Measurements from ENCODE around the gene EDAR. TPM values are rescaled to one million over a fixed set of nuclear protein-coding genes. Genes with fewer than 3 reads are reported as not detected.
A peak's percentile ranks its signal among the peaks of the same experiment; 100 is the strongest.

EDAR gene
- total RNA-seq, result under 1 TPM in 2 of 3 donors, not detected in 1; 0.05 to 0.13 TPM

DNA sequence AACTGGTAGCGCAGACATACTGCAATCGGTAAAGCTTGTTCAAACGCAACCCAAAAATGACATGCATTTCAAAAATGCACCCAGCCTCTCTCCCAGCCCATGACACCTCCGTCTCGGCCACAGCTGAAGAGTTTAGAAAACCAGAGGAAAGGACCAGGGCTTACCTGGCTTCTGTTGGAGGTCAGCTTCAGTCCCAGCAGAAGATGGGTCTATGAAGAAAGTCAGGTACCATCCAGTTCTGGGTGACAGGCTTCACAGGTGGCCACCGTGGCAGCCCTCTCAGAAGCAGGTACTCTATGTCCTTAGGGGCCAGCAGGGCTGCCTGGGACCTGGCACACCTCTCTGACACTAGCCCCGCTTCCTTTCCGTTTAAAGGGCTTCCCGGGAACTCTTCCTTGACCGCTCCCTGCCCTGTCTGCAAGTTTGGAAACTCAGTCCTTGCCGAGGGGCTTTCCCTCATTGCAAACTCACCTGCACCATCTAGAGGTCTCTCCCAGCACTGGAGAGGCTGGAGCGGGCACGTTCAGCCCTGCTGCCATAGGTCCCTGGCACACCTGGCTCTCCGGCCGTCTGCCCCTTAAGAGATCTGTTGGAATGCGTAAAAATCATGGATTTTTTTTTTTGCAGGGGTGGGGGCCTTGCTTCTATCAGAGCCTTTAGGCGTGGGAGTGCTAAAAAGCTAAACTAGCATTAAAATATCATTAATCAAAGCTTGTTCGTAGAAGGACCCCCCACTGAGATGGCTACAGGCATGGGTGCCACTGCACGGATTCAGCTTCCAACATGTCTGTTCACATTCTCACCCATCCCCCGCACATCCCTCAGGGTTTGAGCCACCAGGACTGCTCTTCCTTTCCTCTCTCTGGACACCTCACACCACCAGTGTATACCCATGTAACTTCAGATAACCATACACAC, at the start of gene EDAR:
TSS of gene EDAR (minus strand) at position 425 of the 918 bp plus-strand sequence. CDS start 58,206 bp downstream, outside the sequence.
- no peaks in the 10 kb centered on the region for H3K9me3 Mint-ChIP-seq
- ATAC-seq, result peak; percentile 82 to 87
- no peaks in the 10 kb centered on the region for H3K36me3 Mint-ChIP-seq (ENCODE audit: insufficient read depth)
- peaks cover 8% of the 10 kb centered on the region for H3K27me3 Mint-ChIP-seq (ENCODE audit: low read depth)
- H3K4me1 Mint-ChIP-seq (ENCODE audit: low read depth), result peaks cover 38% of the 10 kb centered on the region
- peak; percentile 43 for DNase-seq
- peak within 1 kb of the TSS; percentile 77 for H3K4me3 Mint-ChIP-seq

DNA sequence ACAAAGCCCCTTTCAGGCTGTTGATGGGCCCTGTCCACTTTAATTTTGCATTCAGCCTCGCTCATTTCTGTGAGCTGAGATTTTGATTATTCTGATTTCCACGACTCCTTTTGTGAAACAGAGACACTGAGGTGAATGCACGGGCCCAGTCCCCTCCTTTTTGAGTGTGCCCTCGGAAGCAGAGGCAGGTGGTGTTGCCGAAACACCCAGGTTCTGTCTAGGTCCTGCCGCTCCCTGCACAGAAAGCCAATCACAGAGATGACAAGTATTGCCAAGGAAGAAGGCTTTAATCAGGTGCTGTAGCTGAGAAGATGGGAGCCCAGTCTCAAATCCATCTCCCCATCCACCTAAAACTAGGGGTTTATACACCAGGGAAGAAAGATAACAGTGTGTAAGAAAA, 44.2 kb upstream of the EDAR start:
- no peaks in the 10 kb centered on the region for H3K9me3 Mint-ChIP-seq
- no peaks in the 10 kb centered on the region for H3K36me3 Mint-ChIP-seq (ENCODE audit: insufficient read depth)
- no peaks in the 10 kb centered on the region for H3K27me3 Mint-ChIP-seq (ENCODE audit: low read depth)
- H3K4me3 Mint-ChIP-seq, result peak overlapping the region; percentile 4
- ATAC-seq (no peak), DNase-seq (no peak)
- H3K4me1 Mint-ChIP-seq (ENCODE audit: low read depth), result peaks cover 62% of the 10 kb centered on the region

DNA sequence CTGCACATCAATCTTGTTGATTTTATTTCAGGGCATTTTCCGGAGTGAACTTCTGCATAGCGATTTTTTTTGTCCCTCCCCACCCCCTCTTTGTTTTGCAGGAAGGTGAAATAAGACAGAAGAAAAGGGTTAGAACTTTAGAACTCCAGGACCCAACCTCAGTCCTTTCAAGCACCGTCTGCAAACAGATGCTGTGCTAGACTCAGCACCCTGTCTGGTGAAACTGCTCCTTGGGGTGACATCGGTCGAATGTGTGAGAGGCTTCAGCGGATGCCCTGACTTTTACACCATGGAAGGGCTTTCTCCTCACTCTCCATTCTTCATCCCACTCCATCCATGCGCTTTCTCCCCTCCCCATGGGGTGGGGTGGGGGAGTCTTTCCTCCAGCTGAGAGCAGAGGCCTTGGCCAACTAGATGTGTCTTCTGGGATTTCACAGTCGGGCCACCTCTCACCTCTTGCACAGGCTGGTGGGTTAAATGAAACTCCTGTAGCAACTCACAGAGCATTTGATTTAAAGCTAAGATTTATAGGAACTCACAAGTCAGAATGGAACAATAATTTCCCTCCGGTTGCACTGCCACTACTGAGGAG, 43.3 kb upstream of the EDAR start:
- DNase-seq (peak; percentile 24), ATAC-seq (peak in 1 of 2 donors; percentile 27)
- Mint-ChIP-seq H3K9me3 (no peaks in the 10 kb centered on the region), H3K27me3 (ENCODE audit: low read depth) (no peaks in the 10 kb centered on the region), H3K36me3 (ENCODE audit: insufficient read depth) (no peaks in the 10 kb centered on the region), H3K4me1 (ENCODE audit: low read depth) (peaks cover 59% of the 10 kb centered on the region), H3K4me3 (peak overlapping the region; percentile 86)

DNA sequence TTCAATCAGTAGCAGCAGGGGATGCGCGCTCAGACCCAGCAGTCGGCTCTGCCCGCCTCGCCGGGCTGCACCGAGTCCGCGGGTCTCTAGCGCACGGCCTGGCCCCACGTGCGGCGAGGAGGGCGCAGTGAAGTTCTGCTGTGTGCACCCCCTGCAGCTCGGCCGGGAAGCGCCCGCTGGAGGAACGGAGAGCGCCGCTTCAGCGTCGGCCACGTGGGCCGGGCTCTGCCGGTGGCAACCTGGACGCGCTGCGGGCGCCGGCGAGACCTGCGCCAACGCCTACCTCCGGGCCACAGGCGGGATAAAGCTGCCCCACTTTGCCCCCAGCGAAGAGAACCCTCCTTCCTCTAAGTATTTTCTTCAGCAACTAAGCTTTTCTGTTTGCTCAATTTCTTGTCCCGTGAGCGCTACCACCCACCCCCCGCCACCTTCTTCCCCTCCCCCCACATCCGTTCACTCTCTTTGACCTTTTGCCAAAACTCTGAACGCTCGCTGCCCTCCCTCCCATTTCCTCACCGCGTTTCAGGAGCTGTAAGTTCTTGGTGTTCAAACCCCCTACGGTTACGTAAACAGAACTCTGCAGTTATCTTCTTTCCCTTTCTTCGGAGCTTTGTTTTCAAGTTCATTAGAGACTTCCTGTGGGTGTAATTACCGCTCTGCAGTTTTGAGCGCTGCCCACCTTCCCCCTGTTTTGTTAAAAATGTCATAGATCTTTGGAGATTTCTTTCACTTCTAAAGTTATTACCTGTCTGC, 42.6 kb upstream of the EDAR start:
- no peaks in the 10 kb centered on the region for H3K9me3 Mint-ChIP-seq
- peak; percentile 73 to 74 for ATAC-seq
- H3K4me1 Mint-ChIP-seq (ENCODE audit: low read depth), result peaks cover 58% of the 10 kb centered on the region
- peak overlapping the region; percentile 86 for H3K4me3 Mint-ChIP-seq
- H3K36me3 Mint-ChIP-seq (ENCODE audit: insufficient read depth), result no peaks in the 10 kb centered on the region
- H3K27me3 Mint-ChIP-seq (ENCODE audit: low read depth), result no peaks in the 10 kb centered on the region
- peak; percentile 61 for DNase-seq

DNA sequence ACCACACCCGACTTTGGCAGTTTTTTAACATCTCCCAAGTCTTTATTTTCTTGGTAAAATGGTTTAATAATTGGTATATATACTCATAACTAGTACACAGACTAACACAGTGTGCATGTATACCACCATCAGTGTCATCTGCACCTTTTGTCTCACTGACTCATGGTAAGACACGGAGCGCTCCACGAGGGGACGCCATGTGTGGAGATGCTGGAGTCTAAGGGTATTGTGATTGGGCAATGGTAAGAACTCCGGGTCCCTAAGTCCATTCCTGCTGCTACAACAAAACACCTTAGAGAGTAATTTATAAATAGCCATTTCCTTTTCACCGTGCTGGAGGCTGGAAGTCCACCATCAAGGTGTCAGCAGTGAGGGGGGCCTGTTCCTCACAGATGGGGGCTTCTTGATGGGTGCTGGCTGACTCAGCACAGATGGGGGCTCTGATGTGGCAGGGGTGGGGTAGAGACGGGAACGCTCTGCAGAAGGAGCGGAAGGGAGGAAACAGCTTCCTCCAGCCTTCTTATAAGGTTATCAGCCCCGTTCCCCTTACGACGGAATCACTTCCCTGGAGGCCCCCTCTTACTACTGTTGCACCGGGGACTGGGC, 42.0 kb upstream of the EDAR start:
- ATAC-seq, result peak; percentile 28 to 32
- no peaks in the 10 kb centered on the region for H3K36me3 Mint-ChIP-seq (ENCODE audit: insufficient read depth)
- no peaks in the 10 kb centered on the region for H3K9me3 Mint-ChIP-seq
- H3K4me3 Mint-ChIP-seq, result peak overlapping the region; percentile 86
- peak; percentile 29 for DNase-seq
- H3K27me3 Mint-ChIP-seq (ENCODE audit: low read depth), result no peaks in the 10 kb centered on the region
- H3K4me1 Mint-ChIP-seq (ENCODE audit: low read depth), result peaks cover 56% of the 10 kb centered on the region

DNA sequence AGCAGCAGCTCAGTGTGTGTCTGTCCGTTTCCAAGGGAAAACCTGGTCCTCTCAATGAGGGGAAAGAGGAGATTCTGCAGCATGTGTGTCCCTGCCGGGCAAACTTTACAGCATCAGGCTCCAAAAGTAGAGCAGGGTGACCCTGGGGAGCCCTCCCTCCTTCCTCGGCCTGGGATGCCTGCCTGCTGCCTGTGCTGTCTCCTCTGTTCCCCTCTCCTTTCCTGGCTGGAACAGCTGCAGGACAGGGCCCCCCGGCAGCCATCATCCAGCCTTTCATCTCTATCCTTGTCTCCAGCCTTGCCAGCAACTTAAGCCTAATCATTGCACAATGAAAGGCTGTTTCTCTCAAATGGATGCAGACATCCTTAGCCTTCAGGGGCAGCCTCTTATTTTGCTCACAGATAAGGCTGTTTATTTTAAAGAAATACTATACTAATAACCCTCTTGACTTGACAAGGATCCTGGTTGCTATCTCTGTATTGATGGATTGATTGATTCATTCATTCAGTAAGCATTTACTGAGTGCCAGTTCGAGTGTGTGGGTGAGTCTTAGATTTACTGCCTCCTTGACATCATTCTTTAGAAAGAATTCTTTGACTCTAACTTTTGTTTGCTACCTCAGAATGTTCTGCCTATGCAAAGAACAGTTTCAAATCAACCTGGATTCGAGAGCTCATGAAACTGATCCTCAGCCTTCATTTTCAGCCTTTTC, 40.6 kb upstream of the EDAR start:
- ATAC-seq (no peak), DNase-seq (no peak)
- H3K27me3 Mint-ChIP-seq (ENCODE audit: low read depth), result no peaks in the 10 kb centered on the region
- no peaks in the 10 kb centered on the region for H3K9me3 Mint-ChIP-seq
- H3K4me3 Mint-ChIP-seq, result no peak overlapping the region
- no peaks in the 10 kb centered on the region for H3K36me3 Mint-ChIP-seq (ENCODE audit: insufficient read depth)
- H3K4me1 Mint-ChIP-seq (ENCODE audit: low read depth), result peaks cover 46% of the 10 kb centered on the region

DNA sequence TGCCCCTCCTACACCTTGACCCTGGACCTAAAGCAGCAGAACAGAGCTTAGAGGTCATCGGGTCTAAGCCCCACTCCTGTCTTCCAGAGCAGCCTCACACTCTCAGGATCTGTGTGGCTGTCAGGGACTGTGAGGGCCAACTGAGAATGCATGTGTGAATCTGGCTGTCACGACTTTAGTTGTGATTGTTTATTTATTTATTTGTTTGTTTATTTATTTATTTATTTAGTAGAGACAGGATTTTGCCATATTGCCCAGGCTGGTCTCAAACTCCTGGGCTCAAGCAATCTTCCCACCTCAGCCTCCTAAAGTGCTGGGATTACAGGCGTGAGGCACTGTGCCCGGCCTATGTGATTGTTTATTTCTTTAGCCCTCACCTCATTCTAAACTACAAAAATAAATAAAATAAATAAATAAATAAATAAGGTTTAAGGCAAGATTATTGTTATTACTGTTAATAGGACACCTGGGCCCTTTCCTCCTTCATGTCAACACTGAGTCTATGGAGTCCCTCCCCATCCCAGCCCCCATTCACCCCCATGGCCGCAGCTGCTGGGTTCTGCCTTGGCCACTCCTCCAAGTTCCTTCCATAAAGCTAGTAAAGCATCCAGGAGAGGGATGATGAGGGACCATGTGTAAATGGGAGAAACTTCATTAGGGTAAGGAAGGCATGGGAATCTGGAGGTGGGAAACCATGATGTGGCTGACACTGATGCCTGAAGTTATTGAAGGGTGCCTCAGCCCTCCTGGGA, 39.9 kb upstream of the EDAR start:
- Mint-ChIP-seq H3K36me3 (ENCODE audit: insufficient read depth) (no peaks in the 10 kb centered on the region), H3K4me3 (no peak overlapping the region), H3K9me3 (no peaks in the 10 kb centered on the region), H3K27me3 (ENCODE audit: low read depth) (no peaks in the 10 kb centered on the region), H3K4me1 (ENCODE audit: low read depth) (peaks cover 41% of the 10 kb centered on the region)
- ATAC-seq, result no peak
- DNase-seq, result no peak

DNA sequence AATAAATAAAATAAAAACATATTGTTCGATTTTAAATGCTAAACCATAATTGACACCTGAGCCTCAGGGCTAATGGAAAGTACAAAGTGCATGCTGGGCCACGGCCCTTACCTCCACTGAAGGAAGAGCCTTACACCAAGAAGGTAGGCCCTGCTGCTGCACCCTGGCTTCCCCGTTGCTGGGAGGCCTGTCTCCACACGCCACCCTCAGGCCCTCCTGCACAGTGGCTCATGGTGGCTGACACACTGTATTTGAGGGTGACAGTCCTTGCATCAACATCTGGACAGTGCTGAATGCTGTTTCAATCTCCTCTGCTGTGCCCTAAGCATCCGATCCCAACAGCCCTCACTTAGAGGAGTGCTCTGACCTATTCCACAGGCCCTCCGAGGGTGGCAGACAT, 39.3 kb upstream of the EDAR start:
- Mint-ChIP-seq H3K27me3 (ENCODE audit: low read depth) (no peaks in the 10 kb centered on the region), H3K36me3 (ENCODE audit: insufficient read depth) (no peaks in the 10 kb centered on the region), H3K4me1 (ENCODE audit: low read depth) (peaks cover 37% of the 10 kb centered on the region), H3K9me3 (no peaks in the 10 kb centered on the region), H3K4me3 (no peak overlapping the region)
- DNase-seq, result no peak
- no peak for ATAC-seq

DNA sequence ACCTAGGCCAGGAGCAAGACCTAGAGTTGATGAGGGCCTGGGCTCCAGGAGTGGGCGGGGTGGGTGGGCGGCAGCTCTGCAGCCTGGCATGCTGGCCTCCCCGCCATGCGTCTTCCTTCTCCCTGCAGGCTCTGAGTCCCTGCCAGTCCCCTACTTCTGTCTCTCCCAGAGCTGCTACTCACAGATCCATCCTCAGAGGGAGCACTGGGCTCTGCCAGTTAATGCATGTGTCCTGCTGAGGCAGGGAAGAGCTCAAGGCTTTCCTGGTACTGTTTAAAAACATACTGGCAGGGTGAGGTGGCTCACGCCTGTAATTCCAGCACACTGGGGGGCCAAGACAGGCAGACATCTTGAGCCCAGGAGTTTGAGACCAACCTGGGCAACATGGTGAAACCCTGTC, 38.7 kb upstream of the EDAR start:
- H3K4me1 Mint-ChIP-seq (ENCODE audit: low read depth), result peaks cover 31% of the 10 kb centered on the region
- no peak overlapping the region for H3K4me3 Mint-ChIP-seq
- DNase-seq (no peak), ATAC-seq (no peak)
- no peaks in the 10 kb centered on the region for H3K36me3 Mint-ChIP-seq (ENCODE audit: insufficient read depth)
- H3K27me3 Mint-ChIP-seq (ENCODE audit: low read depth), result no peaks in the 10 kb centered on the region
- H3K9me3 Mint-ChIP-seq, result no peaks in the 10 kb centered on the region

DNA sequence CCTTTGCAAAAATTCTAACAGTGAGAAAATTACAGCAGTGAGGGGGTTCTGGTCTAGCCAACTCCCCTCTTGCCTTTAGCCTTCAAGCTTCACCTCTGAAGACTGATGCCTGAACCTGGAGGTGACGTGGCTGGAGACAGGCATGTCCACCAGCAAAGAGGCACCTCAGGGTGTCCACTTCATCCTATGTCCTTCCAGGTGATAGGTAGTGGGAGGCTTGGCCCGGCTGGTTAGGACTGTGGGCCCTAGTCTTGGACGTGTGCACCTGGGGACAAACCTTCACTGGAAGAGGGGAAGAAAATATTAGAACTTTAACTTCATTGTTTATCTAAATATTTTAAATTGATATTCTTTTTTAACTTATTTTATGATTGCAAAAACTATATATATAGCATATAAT, 35.5 kb upstream of the EDAR start:
- H3K9me3 Mint-ChIP-seq, result no peaks in the 10 kb centered on the region
- no peak overlapping the region for H3K4me3 Mint-ChIP-seq
- ATAC-seq (no peak), DNase-seq (no peak)
- H3K4me1 Mint-ChIP-seq (ENCODE audit: low read depth), result peaks cover 20% of the 10 kb centered on the region
- H3K27me3 Mint-ChIP-seq (ENCODE audit: low read depth), result no peaks in the 10 kb centered on the region
- no peaks in the 10 kb centered on the region for H3K36me3 Mint-ChIP-seq (ENCODE audit: insufficient read depth)

DNA sequence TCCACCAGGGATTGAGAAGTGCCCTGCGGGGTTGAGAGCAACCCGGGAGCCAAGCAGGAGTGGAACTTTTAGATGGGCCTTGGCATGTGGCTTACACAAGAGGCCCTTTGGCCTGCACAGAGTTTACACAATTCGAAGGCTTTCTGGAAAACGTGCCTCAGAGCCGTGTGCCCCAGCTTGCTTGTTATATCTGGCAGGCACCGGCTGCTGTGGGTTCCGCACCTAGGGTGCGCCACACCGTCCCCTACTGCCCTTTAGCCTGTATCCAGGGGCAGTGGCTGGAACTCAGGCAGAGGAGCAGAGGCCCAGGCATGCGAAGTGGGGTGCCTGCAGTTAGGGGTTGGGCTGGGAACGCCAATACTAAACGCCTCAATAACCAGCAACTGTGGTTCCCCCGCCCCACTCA, 32.9 kb upstream of the EDAR start:
- Mint-ChIP-seq H3K27me3 (ENCODE audit: low read depth) (no peaks in the 10 kb centered on the region), H3K4me3 (no peak overlapping the region), H3K36me3 (ENCODE audit: insufficient read depth) (no peaks in the 10 kb centered on the region), H3K9me3 (no peaks in the 10 kb centered on the region), H3K4me1 (ENCODE audit: low read depth) (peaks cover 13% of the 10 kb centered on the region)
- ATAC-seq (no peak), DNase-seq (no peak)

DNA sequence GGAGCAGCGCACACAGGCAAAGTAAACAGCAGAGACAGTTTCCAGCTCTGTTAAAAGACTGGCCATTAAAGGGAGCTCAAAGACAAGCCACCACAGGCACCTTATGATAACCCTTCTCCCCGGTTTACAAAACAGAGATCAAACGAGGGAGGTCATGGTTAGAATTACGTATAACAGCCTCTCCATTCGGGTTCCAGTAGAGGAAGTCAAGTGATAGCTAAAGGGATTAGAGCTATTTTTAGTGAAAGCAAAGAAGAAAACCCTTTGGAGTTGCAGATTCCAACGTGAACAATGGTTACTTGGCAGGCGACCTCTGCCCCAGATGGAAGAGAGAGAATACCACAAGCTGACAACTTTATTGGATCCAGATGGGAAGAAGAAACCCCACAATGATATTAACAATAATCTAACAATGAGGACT, 31.2 kb upstream of the EDAR start:
- no peak overlapping the region for H3K4me3 Mint-ChIP-seq
- H3K4me1 Mint-ChIP-seq (ENCODE audit: low read depth), result peaks cover 13% of the 10 kb centered on the region
- DNase-seq (no peak), ATAC-seq (no peak)
- H3K27me3 Mint-ChIP-seq (ENCODE audit: low read depth), result no peaks in the 10 kb centered on the region
- H3K9me3 Mint-ChIP-seq, result no peaks in the 10 kb centered on the region
- H3K36me3 Mint-ChIP-seq (ENCODE audit: insufficient read depth), result no peaks in the 10 kb centered on the region

DNA sequence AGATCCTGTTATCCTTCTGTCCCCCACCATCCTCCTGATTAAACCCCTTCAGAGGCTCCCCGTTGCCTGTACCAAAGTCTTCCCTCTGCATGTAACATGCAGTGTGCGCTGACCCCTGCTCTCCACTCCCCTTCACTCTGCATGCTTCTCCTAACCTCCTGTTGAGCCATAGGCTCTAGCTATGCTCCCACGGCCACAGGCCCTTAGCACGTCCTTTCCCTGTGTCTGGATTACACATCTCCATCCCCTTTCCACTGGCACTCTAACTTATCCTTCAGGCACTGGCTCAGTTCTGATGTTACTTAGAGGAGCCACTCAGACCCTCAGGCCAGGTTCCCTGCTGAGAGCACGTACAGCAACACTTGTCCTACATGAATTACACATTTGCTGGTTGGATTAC, 29.4 kb upstream of the EDAR start:
- Mint-ChIP-seq H3K9me3 (no peaks in the 10 kb centered on the region), H3K27me3 (ENCODE audit: low read depth) (no peaks in the 10 kb centered on the region), H3K4me1 (ENCODE audit: low read depth) (peaks cover 13% of the 10 kb centered on the region), H3K4me3 (no peak overlapping the region), H3K36me3 (ENCODE audit: insufficient read depth) (no peaks in the 10 kb centered on the region)
- ATAC-seq (no peak), DNase-seq (no peak)

Data from activated T-cell treated with anti-CD3 and anti-CD28 coated beads, Interleukin-2, amount 50 U/mL, for 4 hours (primary cell).